EH (cell line): ENCODE measurements around the gene USP30.
"Not testable (repeated sequence)": the region's sequence is repeated elsewhere in the genome, so short reads cannot be mapped to it uniquely, and the experiment has no call there.

Experiments used
- DNase-seq: peaks from one replicate; pipeline ENCODE4 v3.0.0-alpha.2; 2015; ENCODE audit warnings: low read depth

Gene USP30

GRCh38 chr12:109052414-109053323 lies at the start of gene USP30:
Gene USP30, plus strand, starts transcription at chr12:109052576. Its CDS starts 103 bp downstream, at chr12:109052679.
- DNase-seq = peak; percentile 80

- DNase-seq = no peak
Observed at GRCh38 chr12:109004017-109004416, 48.4 kb upstream of the USP30 start.

- no peak for DNase-seq
Observed at GRCh38 chr12:109009766-109010165, 42.6 kb upstream of the USP30 start.

- no peak for DNase-seq
Observed at GRCh38 chr12:109010259-109010658, 42.1 kb upstream of the USP30 start.

- DNase-seq = no peak
Observed at GRCh38 chr12:109014984-109015765, 37.2 kb upstream of the USP30 start.

GRCh38 chr12:109016016-109016415 lies 36.4 kb upstream of the USP30 start:
- no peak for DNase-seq

- DNase-seq = no peak
Observed at GRCh38 chr12:109016978-109017377, 35.4 kb upstream of the USP30 start.

GRCh38 chr12:109018296-109018695 lies 34.1 kb upstream of the USP30 start:
- no peak for DNase-seq

- DNase-seq = no peak
Observed at GRCh38 chr12:109020146-109020795, 32.1 kb upstream of the USP30 start.

- DNase-seq = peak; percentile 80
Observed at GRCh38 chr12:109020796-109021380, 31.5 kb upstream of the USP30 start, which contains the start of gene SVOP. Gene SVOP, minus strand, starts transcription at chr12:109021068. Its CDS starts 200 bp downstream, at chr12:109020868.

- DNase-seq = peak; percentile 46
Observed at GRCh38 chr12:109027767-109028166, 24.6 kb upstream of the USP30 start.

- peak; percentile 4 for DNase-seq
Observed at GRCh38 chr12:109028624-109029023, 23.8 kb upstream of the USP30 start.

GRCh38 chr12:109029411-109029810 lies 23.0 kb upstream of the USP30 start:
- DNase-seq = no peak

GRCh38 chr12:109033239-109034196 lies 18.9 kb upstream of the USP30 start:
- no peak for DNase-seq

- no peak for DNase-seq
Observed at GRCh38 chr12:109036975-109037374, 15.4 kb upstream of the USP30 start.

- DNase-seq = no peak
Observed at GRCh38 chr12:109044241-109044640, 8.1 kb upstream of the USP30 start.

- no peak for DNase-seq
Observed at GRCh38 chr12:109047081-109047805, 5.1 kb upstream of the USP30 start.

GRCh38 chr12:109048706-109049105 lies 3.7 kb upstream of the USP30 start:
- DNase-seq = not testable (repeated sequence)

GRCh38 chr12:109049794-109050193 lies 2.6 kb upstream of the USP30 start:
- not testable (repeated sequence) for DNase-seq

- no peak for DNase-seq
Observed at GRCh38 chr12:109052097-109052413, 321 bp upstream of the USP30 start.
